Vagina (tissue), 2 donors: Measurements from ENCODE around the gene MX2. TPM values are rescaled to one million over a fixed set of nuclear protein-coding genes. Genes with fewer than 3 reads are reported as not detected.

ENCODE experiments used
- DNase-seq, 2 donors: peaks; one replicate each; pipeline ENCODE4 v3.0.0-alpha.2; 2017; ENCODE audit errors: extremely low spot score in 2 of 2
- H3K27ac ChIP-seq: fragments of 200-600 bp; sonication (generic); one replicate; pipeline ENCODE4 v1.5.1; 2019
- H3K27me3 ChIP-seq: fragments of 200-600 bp; sonication (generic); one replicate; pipeline ENCODE4 v1.5.1; 2019
- H3K36me3 ChIP-seq, 2 donors: fragments of 200-600 bp; sonication (generic); one replicate each; pipeline ENCODE4 v1.5.1; 2017 to 2019
- H3K4me1 ChIP-seq: fragments of 200-600 bp; sonication (generic); one replicate; pipeline ENCODE4 v1.5.1; 2019
- H3K4me3 ChIP-seq, 2 donors: fragments of 200-600 bp; sonication (generic); 1 replicate in 1 of 2; 2 replicates in 1 of 2; pipeline ENCODE4 v1.5.1; 2016 to 2019
- H3K9me3 ChIP-seq: fragments of 200-600 bp; sonication (generic); one replicate; pipeline ENCODE4 v1.5.1; 2019
- CTCF ChIP-seq, 3 experiments: fragments of 450-650 bp in 2 of 3; fragments of 200-600 bp in 1 of 3; sonication (generic) in 1 of 3; IDR thresholded peaks; one replicate each; pipeline ENCODE4 v1.5.1; 2017 to 2019; ENCODE audit warnings: antibody characterized with exemption in 3 of 3, mild to moderate bottlenecking in 2 of 3, moderate library complexity in 2 of 3
- POLR2A ChIP-seq, 2 donors: fragments of 450-650 bp; IDR thresholded peaks; one replicate each; pipeline ENCODE4 v1.6.1; 2017; ENCODE audit warnings: antibody characterized with exemption in 2 of 2, mild to moderate bottlenecking in 2 of 2, moderate library complexity in 2 of 2
- POLR2AphosphoS5 ChIP-seq, 2 donors: sonication (generic); formaldehyde crosslinking; IDR thresholded peaks; one replicate each; pipeline ENCODE4 v1.9.0; 2017; ENCODE audit warnings: antibody characterized with exemption in 2 of 2, mild to moderate bottlenecking in 2 of 2, low read depth in 1 of 2; ENCODE audit not compliant: insufficient read depth in 1 of 2
- intact Hi-C: fragments of 100-400 bp; cut with DNase I; formaldehyde crosslinking; loops from one replicate; pipeline ENCODE4 v1.15.1; 2023
- total RNA-seq: library from RNA; depleted of rRNA; stranded (reverse); fragments of >200 nt; gene quantifications from one replicate; pipeline ENCODE4 v1.2.3, GENCODE V29; 2016

MX2 gene
- total RNA-seq, 1 donor from 2014 or later = 13.5 TPM

GRCh38 chr21:41441546-41441945 is 79.7 kb downstream of the MX2 start:
- intact Hi-C loops = no loop called here
- DNase-seq = no peak
- TF ChIP-seq CTCF (IDR thresholded peaks at IDR 0.05) = no peak
- no peak overlapping the region for H3K27ac ChIP-seq
- no peaks in the 10 kb centered on the region for H3K4me1 ChIP-seq
- peaks cover 0 to 74% of the 10 kb centered on the region in 2 donors for H3K36me3 ChIP-seq
- H3K4me3 ChIP-seq = no peak overlapping the region
- H3K27me3 ChIP-seq = no peaks in the 10 kb centered on the region
- H3K9me3 ChIP-seq = no peaks in the 10 kb centered on the region

GRCh38 chr21:41442481-41443186 is 80.8 kb downstream of the MX2 start:
- Histone ChIP-seq H3K4me3 (no peak overlapping the region), H3K36me3 (peaks cover 0 to 73% of the 10 kb centered on the region in 2 donors), H3K27me3 (no peaks in the 10 kb centered on the region), H3K4me1 (no peaks in the 10 kb centered on the region), H3K27ac (no peak overlapping the region), H3K9me3 (no peaks in the 10 kb centered on the region)
- no peak for TF ChIP-seq CTCF (IDR thresholded peaks at IDR 0.05)
- TF ChIP-seq POLR2AphosphoS5 (IDR thresholded peaks at IDR 0.05; ENCODE audit: insufficient read depth in 1 of 2, low read depth in 1 of 2) = no peak
- no peak for TF ChIP-seq POLR2A (IDR thresholded peaks at IDR 0.05)
- intact Hi-C loops = no loop called here
- no peak for DNase-seq

- Histone ChIP-seq H3K36me3 (peaks cover 0 to 77% of the 10 kb centered on the region in 2 donors), H3K4me3 (no peak overlapping the region), H3K9me3 (no peaks in the 10 kb centered on the region), H3K27ac (no peak overlapping the region), H3K4me1 (no peaks in the 10 kb centered on the region), H3K27me3 (no peaks in the 10 kb centered on the region)
- intact Hi-C loops = no loop called here
- no peak for DNase-seq
- TF ChIP-seq POLR2A (IDR thresholded peaks at IDR 0.05) = no peak
- TF ChIP-seq POLR2AphosphoS5 (IDR thresholded peaks at IDR 0.05; ENCODE audit: insufficient read depth in 1 of 2, low read depth in 1 of 2) = no peak
- TF ChIP-seq CTCF (IDR thresholded peaks at IDR 0.05) = no peak
These were observed 81.7 kb downstream of the MX2 start for GRCh38 chr21:41443562-41443961.

GRCh38 chr21:41444703-41445464 is 83.1 kb downstream of the MX2 start:
- H3K9me3 ChIP-seq = no peaks in the 10 kb centered on the region
- intact Hi-C loops = no loop called here
- no peaks in the 10 kb centered on the region for H3K4me1 ChIP-seq
- TF ChIP-seq POLR2A (IDR thresholded peaks at IDR 0.05) (no peak), CTCF (IDR thresholded peaks at IDR 0.05) (no peak), POLR2AphosphoS5 (IDR thresholded peaks at IDR 0.05; ENCODE audit: insufficient read depth in 1 of 2, low read depth in 1 of 2) (no peak)
- no peak for DNase-seq
- H3K4me3 ChIP-seq = no peak overlapping the region
- peaks cover 0 to 82% of the 10 kb centered on the region in 2 donors for H3K36me3 ChIP-seq
- no peaks in the 10 kb centered on the region for H3K27me3 ChIP-seq
- no peak overlapping the region for H3K27ac ChIP-seq

- intact Hi-C loops = no loop called here
These were observed 83.6 kb downstream of the MX2 start for GRCh38 chr21:41445465-41445862.

More at GRCh38 chr21:41445465-41445862, 83.6 kb downstream of the MX2 start:
- Histone ChIP-seq H3K4me1 (no peaks in the 10 kb centered on the region), H3K4me3 (no peak overlapping the region), H3K9me3 (no peaks in the 10 kb centered on the region), H3K36me3 (peaks cover 0 to 77% of the 10 kb centered on the region in 2 donors), H3K27ac (no peak overlapping the region), H3K27me3 (no peaks in the 10 kb centered on the region)
- DNase-seq = no peak
- no peak for TF ChIP-seq CTCF (IDR thresholded peaks at IDR 0.05)
- no peak for TF ChIP-seq POLR2AphosphoS5 (IDR thresholded peaks at IDR 0.05; ENCODE audit: insufficient read depth in 1 of 2, low read depth in 1 of 2)
- no peak for TF ChIP-seq POLR2A (IDR thresholded peaks at IDR 0.05)
